COLO668 (cell line): Measurements from ENCODE around the gene GULP1.

Experiments used
- DNase-seq: peaks from one replicate; lab custom pipeline; 2025; ENCODE audit not compliant: unreplicated experiment; lab: John Stamatoyannopoulos, UW

The GULP1 gene

DNA sequence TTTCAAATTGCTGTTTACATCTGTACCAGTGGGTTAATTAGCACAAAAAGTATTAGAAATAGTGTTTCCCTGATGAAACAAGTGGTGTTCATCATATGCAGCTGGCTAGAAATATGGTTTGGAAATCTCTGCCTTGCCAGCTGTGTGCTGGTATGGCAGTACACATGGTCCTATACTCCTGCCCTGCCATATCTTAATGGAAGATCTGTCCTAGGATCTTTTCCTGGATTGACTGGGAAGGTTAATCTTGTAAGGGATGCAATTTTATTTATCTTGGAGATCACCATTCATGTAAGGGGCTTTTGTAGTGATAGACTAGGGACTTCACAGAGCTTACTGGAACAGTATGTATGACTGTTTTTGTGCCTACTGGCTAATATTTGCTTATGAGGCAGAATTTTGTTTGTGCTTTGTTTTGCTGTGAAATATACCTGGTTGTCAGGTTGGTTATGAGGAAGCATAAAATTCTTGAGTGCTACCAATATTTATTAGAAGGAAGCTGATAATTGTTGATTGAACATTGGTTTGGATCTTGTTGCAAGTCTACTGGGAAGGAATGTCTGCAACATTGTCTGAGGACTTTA, 73.5 kb downstream of the GULP1 start:
- no peak for DNase-seq

DNA sequence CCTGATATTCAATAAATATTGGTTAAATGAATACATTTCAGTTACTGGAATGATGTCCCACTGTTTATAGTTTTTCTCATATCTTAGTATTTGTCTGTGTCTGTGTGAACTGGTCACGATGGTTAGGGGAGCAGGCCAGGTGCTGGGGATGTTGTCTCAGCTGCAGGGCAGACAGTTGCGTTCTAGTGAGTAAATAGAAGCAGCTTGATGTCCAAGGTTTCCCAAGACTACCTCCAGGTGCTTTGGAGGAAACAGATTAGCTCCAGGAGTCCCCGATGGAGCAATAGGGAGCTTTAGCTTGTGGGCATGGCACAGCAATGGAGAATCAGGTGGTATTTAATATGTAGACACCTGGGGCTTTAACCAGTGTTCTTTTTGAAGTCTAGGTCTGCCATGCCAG, 75.5 kb downstream of the GULP1 start:
- DNase-seq = peak; percentile 82

DNA sequence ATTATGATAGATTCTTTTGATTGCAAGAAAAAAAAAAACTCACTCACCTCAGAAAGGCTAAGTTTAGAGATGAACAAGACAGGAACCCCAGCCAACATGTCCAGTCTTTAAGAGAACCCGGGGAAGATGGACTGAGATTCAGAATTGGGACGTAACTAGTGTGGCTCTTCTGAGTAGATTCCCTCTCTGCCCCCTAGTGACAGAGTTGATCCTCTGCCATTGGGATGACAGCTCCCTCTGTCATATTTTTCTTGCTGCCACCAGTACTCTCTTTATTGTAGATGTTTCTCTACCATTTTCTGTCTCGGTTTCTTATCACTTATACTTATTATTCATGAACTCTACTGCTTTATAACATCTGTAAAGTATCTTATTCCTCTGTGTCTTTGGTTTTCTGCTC, 77.7 kb downstream of the GULP1 start:
- no peak for DNase-seq

DNA sequence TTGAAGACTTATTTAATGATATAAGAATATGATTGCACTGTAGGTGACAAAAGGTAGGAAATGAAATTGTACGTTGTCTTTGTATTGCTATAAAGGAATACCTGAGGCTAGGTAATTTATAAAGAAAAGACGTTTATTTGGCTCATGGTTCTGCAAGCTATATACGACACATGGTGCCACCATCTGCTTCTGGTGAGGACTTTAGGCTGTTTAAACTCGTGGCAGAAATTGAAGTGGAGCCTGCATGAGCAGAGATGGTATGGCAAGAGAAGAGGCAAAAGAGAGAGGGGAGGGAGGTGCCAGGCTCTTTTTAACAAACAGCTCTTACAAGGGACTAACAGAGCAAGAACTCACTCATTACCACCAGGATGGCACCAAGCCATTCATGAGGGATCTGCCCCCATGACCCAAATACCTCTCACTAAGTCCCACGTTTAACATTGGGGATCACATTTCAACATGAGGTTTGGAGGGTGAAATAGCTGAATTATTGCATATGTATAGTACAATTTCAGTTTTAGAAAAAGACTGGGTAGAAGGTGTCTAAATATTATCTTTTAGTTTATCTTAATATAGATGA, 86.8 kb downstream of the GULP1 start:
- no peak for DNase-seq

DNA sequence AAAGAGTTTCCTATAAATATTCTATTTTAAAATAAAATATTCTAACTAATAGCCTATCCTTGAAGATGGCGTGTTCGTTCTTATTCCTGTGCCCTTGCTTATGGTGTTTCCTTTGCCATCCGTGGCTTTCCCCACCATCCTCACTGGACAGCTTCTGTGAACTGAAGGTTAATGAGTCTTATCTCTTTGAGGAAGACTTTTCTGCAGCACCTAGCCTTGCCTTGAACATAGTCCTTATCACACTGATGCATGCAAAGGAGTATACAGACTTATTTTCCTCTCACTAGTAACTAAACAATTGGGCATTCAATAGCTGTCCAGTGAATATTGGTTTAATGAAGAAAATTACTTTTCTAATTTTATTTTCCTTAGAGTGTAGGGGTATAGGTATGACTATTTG, 88.1 kb downstream of the GULP1 start:
- DNase-seq = no peak

DNA sequence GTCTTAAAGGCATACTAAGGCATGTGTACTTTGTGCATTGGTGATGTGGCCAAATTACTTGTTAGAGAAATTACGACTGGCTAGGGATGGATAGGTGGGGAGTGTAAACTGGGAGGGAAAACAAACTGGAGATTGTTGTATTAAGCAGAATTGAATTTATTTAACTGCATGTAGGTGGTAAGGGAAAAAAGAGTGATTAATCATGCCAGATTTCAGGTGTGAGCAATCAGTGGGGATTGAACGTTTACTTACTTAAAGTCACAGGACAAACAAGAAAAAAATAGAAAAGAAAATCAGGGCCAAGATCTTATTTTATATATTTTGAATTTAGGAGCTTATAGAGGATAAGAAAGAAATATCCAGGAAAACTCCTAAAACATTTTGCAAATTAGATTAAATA, 88.6 kb downstream of the GULP1 start:
- DNase-seq = no peak

DNA sequence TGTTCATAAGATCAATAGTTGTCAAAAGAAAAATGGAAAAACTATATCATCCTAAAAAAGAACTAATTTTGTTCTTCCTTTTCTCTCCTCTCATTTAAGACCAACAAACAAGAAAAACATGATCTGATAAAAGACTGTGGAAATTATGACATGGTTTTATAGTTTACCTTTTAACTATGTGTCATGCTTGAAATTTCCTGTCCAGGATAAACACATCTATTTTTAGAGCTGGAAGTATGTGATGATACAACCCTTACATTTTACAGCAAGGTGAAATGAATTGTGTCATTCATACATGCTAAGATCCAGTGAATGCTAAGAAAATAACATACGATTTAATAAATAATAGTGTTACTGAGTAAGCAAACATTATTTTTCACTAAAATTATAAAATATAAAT, 89.9 kb downstream of the GULP1 start:
- DNase-seq = no peak

DNA sequence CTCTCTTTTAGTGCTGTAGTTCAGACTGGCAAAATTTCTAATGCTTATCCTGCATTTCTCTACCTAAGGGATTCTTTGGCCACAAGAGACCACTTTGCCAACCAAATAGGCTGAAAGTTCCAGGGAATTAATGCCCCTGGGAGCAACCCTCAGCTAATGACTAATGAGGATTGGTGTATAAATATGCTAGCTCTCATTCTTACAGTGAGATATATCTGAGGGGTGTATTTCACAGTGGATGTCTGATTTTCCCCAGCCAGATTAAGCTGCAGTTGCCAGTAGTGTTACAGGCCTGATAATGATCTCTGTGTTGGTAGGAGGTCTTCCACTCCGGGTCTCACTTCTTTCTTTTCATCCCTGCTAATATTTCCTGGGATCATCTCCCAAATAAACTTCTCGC, 90.4 kb downstream of the GULP1 start:
- no peak for DNase-seq

DNA sequence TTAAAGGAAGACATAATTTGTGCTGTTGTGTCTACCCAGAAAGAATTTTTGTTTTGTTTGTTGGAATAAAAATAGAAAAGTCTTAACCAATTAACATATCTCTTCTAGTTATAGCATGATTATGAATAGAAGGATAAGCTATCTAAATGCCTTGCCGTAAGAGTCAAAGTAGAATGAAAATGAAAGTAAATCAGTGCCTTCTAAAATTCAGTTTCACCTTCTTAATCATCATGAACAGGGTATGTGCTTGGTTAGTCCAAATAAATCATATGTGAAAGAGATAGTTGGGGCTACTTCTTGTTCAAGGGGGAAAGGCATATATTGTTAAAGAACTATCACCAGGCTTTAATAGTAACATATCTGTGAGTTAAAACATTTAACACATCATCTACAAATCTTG, 91.5 kb downstream of the GULP1 start:
- no peak for DNase-seq

DNA sequence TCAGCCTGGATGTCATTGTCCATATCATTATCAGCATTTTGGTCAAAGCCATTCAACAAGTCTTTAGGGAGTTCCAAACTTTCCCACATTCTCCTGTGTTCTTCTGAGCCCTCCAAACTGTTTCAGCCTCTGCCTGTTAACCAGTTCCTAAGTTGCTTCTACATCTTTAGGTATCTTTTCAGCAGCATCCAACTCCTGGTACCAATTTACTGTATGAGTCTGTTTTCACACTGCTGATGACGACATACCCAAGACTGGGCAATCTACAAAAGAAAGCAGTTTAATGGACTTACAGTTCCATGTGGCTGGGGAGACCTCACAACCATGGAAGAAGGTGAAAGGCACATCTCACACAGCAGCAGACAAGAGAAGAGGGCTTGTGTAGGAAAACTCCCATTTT, 94.2 kb downstream of the GULP1 start:
- DNase-seq = no peak

DNA sequence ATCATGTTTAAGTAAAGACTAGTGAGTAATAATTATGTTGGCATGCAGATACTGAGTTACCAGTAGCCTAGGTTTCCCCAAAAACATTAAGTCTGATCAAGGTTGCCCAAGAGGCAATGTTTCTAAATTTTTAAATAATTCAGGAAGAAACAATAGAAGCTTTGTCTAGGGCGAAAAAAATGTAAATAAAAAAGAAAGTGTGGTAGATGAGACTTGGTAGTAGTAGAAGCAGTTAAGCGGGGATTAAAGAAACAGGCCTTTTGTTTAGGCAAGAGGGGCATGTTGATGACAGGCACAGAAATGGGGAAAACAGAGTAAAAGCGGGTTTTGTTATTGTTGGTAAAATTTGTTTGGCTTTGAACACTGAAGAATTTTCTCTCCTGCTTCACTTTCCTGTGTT, 97.2 kb downstream of the GULP1 start:
- no peak for DNase-seq

DNA sequence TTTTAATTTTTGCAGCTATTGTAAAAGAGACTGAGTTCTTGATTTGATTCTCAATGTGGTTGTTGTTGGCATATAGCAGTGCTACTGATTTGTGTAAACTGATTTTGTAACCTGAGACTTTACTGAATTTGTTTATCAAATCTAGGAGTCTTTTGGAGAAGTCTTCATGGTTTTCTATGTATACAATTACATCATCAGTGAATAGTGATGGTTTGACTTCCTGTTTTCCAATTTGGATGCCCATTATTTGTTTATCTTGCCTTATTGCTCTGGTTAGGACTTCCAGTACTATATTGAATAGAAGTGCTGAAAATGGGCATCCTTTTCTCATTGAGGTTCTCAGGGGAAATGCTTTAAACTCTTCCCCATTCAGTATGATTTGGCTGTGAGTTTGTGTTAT, 99.7 kb downstream of the GULP1 start:
- no peak for DNase-seq

DNA sequence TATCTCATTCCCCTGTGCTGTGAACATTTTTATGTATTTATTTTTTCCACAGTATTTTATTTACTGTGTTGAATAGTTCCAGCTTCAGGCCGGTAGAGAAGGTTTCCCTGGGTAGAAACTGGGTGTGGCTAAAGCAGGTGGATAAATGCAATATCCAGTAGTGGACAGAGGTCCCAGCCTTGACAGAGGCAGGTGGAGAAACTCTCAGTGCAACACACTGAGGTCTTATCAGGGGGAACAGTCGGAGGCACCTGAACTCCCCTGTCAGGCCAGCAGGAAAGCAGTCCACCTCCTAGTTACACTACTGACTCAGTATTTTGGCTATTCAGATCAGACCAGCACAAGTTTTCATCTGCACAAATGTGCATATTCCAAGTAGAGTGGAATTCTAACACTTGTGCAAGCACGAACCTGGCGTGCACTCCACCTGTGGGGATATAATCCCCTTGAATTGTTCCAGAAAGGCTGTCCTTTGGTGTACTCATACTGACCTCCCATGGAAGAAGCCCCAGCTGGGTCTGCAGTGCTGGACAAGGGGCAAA, 103.3 kb downstream of the GULP1 start:
- no peak for DNase-seq

DNA sequence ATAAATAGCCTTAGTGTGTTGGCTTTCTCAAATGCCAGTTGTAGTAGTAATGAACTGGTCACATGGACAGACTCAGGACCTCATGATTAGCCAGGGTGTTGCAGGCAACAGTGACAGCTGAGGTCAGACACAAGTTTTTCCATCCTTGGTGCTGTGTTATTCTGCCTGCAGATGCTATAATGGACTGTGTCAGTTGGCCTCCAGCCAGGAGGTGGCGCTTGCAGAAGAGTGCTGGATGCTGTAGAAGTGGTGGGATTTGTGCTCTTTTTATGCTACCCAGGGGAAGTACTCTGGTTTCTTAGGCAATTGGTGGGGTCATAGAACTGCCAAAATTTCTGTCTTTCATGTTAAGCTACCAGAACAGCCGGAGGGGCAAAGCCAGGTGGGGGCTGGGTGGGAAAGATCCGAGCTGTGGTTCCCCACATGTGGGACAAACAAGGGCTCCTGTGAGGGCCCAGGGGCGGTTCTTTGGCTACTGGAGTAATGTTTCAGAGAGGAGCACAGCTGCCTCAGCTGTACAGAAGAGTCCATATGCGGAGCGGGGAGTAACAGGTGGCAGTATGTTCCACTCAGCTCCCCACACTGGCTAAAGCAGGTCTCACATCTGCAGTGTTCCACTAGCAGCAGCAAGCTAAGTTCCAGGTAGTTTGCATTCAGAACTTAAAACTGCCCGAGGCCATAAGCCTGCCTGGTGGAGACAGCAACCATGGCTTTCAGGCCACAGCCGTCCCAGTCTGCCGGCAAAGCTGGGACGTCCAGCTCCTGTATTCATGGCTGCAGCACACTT, 104.4 kb downstream of the GULP1 start:
- DNase-seq = no peak

DNA sequence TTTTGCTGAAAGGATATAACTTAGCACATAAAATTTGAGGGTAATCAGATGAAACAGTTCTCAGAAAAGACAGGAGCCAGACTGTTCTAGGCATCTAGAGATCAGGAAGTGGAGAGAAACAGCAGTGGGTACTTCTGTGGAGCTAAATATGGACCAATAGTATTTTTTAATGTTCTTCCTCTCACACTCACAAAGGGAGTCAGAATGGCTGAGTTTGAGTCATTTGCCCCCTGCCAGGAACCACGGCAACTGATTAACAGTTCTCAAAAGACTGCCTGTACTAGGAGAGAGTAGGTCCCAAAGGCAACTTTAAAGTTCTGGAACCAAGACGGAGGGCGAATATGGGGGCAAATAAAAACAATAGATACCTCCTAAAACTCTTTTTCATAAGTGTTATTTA, 107.5 kb downstream of the GULP1 start:
- DNase-seq = no peak

DNA sequence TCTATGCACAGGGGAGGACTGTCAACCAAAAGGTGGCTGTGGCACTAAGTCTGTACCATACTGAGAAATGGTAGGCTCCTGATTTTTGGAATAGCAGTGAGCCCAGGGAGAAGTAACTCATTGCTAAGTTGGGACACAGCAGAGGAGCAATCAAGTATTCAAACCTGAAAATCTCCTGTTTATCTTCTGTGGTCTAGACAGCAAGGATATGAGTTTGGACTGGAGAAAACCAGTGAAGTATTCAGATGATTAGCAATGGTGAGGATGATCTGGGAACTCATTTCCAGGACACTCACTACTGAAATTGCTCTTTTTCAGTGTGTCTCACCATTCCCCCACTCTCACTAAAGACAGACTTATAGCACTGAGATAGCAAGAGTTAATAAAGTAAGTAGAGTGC, 112.0 kb downstream of the GULP1 start:
- no peak for DNase-seq

DNA sequence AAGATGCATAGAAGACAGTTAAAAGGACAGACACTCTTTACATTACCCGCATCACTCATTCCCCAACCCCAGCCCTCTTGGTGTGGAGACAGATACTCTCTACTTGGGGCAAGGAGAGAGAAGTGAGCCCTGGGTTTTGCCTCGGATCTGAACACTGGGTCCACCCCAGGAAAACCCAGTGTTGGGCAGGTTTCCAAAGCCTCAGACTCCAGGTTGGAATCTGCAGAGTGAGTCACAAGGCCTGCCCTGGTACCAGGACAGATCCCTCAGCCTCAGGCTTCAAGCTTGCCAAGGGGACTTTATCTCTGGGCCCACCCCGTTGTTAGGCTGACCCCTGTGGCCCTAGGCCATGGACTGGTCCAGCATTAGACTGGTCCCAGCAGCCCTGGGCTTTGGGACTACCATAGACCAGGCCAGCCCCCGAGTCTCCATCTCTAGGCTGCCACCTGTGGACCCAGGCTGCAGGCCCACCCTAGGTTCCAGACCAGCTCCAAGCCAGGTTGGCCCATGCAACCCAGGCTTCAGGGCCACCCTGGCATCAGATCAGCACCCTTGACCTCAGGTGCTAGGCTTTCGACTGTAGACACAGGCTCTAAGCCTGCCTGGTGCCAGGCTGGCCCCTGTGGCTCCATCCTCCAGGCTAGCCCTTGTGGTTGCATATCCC, 112.8 kb downstream of the GULP1 start:
- no peak for DNase-seq

DNA sequence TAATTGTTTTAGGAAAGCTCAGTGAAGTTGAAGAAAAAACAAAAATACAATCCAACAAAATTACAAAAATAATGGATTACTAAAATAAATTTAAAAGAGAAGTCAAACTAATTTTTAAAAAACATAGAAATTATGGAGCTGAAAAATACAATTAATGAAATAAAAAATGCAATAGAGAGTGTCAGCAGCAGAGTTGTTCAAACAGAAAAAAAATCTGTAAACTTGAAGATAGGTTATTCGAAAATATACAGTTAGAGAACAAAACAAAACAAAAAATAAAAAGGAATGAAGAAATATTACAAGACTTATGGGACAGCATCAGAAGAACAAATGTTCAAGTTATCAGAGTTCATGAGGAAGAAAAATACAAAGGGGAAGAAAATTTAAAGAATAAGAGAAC, 114.7 kb downstream of the GULP1 start:
- no peak for DNase-seq

DNA sequence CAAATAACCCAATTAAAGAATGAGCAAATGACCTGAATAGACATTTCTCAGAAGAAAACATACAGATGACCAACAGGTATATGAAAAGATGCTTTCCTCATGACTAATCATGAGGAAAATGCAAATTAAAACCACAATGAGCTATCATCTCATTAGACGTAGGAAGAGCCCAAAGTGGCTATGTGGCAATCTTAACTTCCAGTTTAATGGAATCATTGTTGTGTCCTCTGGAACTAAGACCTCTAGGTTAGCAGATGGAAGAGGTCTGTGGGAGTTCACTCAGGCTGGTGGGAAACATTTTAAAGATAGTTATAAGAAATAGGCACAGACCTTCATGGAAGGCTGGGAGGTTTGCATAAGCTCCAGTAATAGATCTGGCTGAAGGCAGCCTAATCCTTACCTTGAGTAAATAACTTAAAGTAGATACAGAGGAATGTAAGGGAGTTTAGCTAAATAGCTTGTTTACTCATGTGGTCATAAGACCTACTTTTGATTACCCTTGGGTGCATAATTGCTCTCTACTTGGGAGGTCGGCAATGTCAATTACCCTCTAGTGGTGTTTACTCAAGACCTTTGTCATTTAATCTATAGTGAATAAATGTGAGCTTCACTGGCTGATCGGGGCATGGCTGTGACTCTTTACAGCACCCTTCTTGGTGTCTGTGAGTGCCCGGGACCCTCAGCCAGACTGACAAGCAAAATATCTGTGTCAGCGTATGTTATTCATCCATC, 119.0 kb downstream of the GULP1 start:
- no peak for DNase-seq

DNA sequence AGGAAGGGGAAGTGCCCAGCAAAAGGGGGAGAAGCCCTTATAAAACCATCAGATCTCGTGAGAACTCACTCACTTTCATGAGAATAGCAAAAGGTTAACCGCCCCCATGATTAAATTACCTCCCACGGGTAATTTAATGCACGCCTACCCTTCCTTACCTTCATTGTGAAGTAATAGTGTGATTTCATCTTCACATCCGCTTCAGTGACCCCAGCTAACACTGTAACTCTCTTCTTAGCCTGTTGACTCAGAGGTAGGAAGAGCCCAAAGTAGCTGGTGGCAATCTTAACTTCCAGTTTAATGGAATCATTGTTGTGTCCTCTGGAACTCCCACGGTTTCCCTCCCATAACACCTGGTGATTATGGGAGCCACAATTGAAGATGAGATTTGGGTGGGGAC, 120.5 kb downstream of the GULP1 start:
- no peak for DNase-seq

DNA sequence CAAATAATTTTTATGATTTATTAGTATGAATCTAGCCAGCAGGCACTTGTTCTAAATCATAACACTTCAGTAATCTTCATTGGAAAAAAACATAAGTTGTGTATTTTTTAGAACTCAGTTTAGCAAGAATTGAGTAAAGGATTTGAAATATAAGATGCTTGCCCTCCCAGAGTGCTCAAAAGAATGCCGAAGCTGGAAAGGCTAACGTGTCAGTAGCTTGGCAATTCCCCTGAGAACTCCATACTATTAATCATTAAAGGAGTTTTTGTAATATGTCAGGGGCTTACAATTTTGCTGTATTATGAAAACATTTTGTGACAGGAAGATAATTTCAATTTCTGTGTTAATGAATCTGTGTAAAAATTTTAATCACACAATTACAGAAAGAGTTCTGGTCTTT, 122.7 kb downstream of the GULP1 start:
- DNase-seq = no peak
